Putamen (tissue), 1 donor: ENCODE data around the gene SLC24A3.

ENCODE experiments used
- DNase-seq: peaks from one replicate; pipeline ENCODE4 v3.0.0-alpha.2; 2016; ENCODE audit warnings: low spot score

Gene SLC24A3

DNA sequence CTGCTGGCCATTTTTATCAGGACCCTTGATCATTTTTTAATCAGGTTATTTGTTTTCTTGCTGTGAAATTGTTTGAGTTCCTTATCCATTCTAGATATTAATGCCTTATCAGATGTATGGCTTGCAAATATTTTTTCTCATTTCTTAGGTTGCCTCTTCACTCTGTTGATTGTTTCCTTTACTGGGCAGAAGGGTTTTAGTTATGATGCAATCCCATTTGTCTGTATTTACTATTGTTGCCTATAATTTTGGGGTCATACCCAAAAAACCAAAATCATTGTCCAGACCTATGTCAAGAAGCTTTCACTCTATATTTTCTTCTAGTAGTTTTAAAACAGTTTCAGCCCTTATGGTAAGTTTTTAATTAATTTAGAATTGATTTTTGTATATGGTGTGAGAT lies 172.5 kb downstream of the SLC24A3 start:
- no peak for DNase-seq

DNA sequence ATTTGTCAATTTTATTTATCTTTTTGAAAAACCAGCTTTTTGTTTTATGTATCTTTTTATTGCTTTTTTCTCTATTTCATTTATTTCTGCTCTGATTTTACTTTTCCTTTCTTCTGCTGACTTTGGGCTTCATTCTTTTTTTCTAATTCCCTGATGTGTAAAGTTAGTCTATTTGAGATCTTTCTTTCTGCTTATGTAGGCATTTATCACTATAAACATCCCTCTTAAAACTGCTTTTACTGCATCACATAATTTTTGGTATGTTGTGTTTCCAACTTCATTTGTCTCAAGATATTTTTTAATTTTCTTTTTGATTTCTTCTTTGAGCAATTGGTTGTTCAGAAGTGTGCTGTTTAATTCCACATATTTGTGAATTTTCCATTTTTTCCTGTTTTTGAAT lies 174.8 kb downstream of the SLC24A3 start:
- no peak for DNase-seq

DNA sequence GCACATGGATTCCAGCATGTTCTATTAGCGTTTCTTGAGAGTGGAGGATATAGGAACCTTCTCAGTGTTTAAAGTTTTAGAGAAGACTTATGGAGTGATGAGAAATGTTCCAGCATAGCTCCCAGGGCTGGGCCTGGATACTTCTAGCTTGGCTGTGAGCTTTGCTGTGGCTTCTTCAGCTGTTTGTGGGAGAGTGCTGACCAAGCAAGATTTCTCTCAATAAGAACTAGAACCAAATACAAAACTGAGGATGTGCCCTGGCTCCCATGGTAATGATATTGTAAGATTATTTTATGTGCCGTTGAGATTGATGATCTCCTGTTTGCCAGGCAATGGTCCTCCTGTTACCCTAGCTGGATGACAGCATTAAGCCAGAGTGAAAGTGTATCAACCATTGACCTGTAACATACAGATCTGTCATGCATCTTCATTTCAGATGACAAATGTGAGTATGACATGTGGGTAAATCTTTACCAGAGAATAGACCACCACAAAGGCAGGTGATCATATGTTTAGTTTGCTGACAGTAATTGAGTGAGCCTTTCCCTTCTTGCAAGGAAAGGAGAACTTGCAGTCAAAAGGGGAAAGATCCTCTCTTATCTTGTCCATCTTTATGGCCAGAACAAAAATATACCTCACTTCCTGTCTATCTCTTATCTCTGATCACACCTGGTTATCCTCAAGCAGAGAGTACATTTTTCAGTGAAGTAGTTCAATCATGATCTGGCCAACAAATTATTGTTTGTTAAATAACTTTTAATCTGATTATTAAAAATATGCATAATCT lies 180.1 kb downstream of the SLC24A3 start:
- no peak for DNase-seq

DNA sequence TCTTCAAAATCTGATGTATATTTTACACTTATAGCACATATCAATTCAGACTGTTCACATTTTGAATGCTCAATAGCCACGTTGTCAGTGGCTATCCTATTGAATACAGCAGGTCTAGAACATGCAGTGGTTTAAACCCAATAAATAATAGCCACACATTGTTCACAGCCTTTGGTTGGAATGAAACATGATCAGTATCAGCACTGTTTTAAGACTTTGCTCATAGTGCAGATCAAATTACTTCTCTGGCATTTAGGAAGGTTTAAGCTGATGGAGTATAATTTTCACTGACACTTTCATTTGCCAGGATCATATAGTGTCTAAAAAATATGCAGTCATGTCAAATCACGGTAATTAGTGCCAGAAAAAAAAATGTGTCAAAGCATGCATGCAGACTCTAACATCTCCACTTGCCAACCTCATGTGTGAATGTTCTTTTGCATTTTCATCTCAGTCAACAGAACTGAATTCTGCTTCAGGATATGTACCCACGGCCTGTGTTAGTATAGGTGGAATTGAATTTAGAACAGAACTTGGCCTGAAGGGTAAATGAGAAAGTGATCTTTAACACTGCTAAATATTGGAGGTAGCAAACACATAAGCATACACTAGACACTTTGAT lies 184.1 kb downstream of the SLC24A3 start:
- no peak for DNase-seq

DNA sequence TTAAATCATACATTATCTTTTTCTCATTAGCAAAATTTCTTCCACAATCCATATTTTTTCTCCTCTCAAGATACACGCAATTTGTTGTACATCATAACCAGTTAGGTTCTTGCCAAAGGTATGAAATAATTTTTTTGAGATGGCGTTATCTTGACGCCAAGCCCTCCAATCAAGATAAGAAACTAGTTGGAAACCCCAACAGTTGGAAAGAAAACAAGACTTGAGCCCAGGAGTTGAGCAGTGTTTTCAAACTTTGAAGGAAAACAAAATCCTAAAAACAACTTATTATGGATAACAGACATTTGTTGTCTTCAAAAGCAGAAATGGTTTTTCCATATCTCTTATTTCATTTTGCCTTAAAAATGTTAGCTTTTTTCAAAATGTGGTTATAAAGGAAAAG lies 184.8 kb downstream of the SLC24A3 start:
- no peak for DNase-seq

DNA sequence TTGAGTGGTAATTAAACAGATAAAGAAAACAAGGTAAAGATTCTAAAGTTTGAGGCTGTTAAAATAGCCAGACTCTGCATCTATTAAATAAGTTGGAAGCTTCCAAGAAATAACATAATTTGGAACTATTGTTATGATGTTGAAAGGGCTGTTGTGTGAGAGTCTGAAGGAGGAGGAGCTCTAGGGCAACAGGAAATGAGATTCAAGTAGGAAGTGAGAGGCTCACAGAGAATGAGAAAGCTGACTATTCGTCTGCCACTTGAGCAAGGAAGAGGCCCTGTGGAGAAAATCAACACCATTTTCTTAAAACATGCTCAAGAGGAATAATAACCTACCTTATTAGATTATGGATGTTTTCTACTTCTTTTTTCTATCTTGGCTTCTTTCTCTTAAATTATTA lies 185.2 kb downstream of the SLC24A3 start:
- DNase-seq = no peak

DNA sequence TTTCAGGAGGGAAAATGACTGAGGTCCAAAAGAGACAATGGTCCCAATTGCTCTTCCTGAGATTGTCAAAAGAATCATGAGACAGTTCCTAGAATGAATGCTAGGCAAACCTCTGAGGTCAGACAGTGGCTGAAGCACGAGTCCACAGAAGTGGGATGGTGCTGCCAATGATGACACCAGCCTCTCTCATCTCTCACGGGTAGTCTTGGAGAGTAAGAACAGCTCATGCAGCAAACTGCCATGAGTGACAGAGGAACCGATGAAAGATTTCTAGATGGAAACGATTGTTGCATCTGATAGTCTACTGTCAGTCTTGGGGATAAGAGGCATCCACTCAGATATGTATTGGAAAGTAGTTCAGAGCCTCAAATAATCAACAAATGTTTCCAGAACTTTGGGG lies 188.7 kb downstream of the SLC24A3 start:
- DNase-seq = no peak

DNA sequence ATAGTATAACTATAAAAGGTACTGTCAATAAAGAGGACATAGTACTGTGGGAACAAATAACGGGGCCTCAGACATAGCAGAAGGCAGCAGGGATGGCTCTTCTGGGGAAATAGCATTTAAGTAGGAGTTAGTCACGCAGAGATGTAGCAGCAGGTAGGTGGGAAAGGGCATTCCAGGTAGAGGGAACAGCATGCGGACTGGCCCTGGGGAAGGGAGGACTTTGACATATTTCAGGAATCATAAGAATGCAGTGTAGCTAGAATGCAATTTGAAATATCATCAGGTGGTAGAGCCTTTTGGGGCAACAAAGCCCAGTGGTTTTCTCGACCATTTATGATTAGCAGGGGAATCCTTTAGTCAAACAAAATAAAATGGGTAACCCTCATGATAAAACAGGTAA lies 191.1 kb downstream of the SLC24A3 start:
- DNase-seq = no peak

DNA sequence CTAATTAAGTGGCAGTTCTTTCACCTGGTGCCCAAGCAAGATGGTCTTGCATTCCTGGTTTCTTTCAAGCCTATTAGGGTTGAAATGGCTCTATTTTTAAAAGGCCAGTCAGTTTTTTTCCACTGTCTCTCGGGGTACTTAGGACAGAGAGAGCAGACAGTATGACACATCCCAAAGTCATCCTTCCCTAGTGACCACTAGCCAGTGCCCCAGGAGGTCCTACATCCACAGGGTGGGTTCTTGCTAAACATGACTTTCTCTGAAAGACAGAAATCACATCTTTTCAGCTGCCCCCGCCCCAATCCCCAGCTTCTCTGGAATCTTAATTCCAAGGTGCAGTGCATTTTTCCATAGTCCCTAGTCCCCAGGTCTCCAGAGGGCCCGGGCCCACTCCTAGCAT lies 192.4 kb downstream of the SLC24A3 start:
- DNase-seq = no peak

DNA sequence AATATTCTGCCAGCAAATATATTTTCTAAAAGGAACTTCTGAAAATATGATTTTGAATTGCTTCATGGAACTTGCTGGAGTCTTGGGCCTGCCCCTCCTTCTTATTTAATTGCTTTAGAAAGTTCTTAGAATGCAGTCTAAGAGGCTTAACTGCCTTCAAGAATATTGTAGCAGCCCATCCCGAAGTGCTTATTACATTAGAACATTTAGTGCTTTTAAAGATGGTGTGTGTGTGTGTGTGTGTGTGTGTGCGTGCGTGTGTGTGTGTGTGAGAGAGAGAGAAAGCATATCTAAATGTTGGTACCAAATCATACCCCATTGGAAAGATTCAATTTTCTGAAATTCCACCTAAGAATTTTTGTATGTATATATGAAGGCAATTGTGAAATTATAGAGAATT lies 193.5 kb downstream of the SLC24A3 start:
- DNase-seq = no peak

DNA sequence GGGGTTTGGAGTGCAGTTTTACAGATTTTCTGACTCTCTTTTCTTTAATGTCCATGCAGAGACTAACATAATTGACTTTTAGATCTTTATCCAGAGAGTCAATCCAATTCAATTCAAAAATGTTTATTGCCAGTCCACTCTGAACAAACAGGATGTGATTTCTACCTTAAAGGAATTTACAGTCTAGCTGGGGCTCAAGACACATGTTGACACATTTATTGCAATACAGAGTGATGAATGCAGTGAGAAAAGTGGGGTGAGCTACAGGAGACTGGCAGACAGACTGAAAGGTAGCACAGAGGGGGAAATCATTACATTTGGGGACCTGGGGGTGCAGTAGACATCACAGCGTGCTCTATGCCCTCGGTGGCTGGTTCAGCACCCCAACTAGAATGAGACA lies 193.9 kb downstream of the SLC24A3 start:
- no peak for DNase-seq

DNA sequence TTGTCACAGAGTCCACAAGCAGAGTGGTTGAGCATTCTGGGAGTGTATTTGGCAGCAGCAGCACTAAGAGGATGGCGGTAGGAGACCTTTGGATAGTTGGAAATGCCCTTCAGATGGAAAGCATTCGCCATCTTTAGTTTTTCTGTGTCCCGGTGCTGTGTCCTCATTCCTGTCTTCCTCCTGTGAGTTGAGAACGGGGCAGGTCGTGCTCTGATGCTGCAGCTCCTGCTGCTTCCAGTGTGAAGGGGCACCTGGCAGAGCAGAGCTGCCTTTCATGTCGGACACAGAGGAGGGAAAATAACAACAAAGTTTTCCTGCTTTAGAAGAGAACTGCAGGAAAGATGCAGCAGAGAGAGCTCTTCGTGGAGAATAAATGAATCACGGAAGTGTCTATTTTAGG lies 194.8 kb downstream of the SLC24A3 start:
- DNase-seq = no peak

DNA sequence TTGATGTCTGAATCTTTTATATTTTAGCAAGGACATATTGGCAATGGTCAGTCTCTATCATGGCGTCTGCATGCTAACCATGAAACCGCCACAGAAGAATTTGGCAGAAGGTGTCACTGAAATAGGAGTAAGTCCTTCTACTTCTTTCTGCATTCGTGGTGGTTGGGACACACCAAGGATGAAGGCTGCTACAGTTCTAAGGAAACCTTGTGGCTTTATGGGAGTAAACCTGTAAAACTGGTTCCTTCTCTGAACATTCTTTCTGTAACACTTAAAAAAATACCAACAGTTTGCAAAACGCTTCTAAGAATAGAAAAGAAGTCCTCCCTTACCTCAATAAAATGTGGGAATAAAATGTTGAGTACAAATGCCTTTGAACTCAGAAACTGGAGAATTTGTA lies 195.3 kb downstream of the SLC24A3 start:
- DNase-seq = no peak

DNA sequence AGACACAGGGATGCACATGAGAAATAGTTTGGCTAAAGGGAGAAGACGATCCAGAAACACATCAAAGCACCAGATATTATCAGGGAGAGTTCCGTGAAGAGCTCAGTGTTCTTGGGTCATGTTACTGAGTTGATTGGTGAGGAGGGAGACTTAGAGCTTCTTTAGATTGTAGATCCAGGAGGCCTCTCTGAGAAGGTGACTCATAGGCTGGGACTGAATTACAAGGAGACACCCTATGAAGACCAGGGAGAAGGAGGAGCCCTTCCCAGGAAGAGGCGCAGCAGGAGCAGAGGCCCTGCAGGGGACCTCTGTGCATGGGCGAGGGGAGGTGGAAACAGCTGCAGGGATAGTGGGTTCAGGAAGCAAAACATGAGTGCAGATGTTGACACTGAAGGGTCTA lies 196.5 kb downstream of the SLC24A3 start:
- no peak for DNase-seq

DNA sequence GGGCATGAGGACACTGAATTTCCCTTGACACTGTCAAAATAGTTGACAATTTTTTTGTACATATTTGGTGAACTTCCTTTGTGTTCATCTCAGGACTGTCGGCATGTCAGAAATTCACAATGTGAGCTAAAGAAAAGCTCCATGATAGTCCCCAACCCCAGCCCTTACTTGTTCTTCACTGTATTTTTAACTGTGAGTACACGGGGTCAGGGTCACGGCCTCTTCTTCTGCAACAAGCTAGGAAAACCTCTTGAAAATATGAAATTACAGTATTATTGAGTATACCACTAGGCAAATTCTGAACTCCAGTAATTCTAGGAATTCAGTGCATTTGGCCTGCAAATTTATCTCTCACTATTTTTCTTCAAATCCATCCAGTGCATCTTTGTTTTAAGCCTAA lies 199.4 kb downstream of the SLC24A3 start:
- no peak for DNase-seq

DNA sequence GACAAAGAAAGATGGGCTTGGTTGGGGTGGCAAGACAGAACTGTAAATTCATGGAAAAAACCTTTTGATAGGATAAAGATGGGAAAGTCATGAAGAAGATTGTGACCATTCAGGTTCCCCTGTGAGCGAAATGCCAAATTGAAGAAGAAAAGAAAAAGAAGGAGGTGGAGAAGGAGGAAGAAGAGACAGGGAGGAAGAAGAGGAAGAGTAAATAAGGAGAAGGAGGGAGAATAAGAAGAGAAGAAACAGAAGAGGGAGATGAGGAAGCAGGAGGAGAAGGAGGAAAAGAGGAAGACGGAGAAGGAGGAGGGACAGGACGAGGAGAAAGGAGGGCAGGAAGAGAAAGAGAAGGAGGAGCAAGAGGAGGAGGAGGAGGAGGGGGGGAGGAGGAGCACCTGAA lies 199.8 kb downstream of the SLC24A3 start:
- DNase-seq = no peak

DNA sequence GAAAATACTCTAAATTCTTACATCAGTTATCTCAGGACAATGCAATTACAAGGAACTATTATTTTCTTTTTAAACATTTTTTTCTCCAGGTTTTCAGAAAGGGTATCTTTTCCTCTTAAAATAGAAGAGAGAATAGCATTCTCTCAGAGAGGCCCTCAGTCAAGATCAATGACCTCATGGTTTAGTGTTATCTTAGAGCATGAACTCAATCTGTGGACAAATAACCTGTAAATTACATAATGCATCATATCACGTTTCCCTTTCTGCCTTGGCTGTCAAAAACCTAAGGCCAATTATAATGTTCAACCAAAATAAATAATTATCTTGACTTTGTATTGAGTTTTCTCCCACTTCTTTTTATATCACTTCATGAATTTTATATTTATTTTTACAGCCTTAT lies 202.2 kb downstream of the SLC24A3 start:
- no peak for DNase-seq

DNA sequence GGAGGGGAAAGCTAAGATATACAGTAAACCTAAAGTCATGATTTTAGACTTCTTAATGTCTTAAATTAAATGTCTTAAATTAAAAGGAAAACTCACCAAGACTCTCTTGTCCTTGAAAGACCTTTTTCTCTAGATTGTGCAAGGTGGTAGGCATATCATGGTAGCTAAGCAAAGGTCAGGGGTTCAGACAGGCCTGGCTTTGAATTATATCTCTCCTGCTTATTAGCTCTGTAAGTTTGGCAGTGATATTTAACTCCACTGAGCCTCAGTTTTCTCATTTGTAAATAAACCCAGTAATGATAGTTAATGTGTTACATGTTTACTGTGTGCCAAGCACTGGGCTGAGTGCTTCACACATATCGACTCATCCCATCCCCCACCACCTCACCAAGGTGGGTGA lies 203.3 kb downstream of the SLC24A3 start:
- no peak for DNase-seq

DNA sequence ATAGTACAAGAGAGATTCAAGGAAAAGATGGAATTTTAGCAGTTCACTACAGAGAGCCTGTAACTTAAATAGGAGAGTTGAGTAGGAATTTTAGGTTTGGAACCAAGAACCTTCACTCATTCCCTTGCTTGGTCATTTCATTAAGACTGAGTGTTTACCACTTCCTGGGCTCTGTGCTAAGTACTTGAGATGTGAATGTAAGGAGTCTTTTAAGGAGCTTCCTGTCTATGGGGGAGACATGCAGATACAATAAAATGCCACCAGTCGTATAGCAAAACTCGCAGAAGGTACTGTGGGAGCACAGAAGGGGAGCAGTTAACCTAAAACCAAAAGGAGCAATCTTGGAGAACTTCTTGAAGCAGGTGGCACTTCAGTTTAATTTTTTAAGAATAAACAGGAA lies 204.2 kb downstream of the SLC24A3 start:
- no peak for DNase-seq

DNA sequence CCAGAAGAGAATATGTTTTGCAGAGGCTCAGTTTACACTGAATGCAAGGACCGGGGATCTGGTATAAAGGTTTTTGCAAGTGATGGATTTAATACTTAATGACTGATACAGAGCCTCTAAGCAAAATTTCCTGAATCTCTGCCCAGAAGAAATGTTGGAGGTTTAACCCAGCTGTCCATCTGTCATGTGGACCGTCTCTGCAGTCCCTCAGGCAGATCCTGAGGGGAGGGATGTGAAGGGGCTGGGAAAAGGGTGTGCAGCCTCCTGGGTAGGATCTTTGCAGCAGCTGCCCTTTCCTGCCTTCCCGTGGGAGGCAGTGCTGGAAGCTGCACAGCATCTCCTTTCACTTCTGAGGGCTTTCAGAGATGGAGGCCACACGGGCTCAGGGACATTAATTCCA lies 207.0 kb downstream of the SLC24A3 start:
- DNase-seq = no peak

DNA sequence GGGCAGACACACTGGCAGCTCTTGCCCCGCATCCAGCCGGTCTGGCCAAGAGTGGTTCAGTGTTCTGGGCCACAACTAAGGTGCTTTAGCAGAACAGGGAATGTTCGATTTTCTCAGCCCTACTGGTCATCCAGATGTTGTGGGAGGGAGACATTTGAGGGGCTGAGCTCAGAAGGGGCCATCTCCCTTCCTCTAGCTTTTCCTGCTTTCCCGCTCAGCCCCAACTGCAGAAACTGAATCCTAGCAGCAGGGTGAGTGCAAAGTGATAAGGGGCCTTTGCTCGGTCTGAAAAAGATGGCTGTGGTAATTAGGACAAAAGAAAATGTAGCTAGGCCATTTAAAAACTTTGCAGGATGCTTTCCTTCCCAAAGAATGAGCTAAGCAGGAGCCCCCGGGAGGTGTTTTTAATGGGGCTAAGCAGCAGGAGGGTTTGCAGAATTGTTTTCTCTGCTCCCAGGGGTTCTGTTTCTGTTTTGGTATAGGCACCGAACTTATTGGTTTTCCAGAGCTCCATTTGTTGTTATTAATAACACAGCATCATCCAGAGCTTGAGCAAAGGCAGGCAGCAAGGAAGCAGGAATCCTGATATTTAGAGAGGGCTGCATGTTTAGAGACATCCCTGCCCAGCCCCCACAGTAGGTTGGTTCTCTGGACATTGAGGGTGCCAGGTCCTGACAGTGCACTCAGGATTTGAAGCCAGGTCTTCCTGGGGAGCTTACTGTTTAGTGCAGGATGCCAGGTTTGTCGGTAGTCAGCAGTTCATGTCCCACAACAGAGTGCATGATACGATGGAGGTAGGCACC lies 210.9 kb downstream of the SLC24A3 start:
- DNase-seq = no peak

DNA sequence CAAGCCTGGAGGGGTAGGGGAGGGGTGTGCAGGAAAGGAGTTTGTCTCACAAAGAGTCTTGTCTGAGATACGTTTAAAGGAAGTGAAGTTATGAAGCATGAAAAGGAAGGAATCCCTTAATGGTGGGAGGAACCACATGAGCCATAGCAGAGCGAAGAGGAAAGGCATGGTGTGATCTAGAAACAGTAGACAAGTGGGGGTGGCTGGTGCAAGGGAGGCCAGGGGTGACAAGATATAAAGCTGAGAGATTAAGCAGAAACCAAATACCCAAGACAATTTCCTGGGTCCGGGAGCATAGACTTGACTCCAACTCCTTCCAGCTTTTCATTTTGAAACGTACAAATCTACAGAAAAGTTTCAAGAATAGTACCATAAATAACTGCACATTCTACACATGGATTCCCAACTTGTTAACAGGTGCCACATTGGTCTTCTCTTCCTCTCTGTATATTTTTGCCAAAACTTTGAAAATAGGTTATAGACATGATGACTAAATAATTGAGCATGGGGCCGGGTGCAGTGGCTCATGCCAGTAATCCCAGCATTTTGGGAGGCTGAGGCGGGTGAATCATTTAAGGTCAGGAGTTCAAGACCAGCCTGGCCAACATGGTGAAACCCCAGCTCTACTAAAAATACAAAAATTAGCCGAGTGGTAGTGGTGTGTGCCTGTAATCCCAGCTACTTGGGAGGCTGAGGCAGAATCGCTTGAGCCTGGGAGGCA lies 211.6 kb downstream of the SLC24A3 start:
- no peak for DNase-seq

DNA sequence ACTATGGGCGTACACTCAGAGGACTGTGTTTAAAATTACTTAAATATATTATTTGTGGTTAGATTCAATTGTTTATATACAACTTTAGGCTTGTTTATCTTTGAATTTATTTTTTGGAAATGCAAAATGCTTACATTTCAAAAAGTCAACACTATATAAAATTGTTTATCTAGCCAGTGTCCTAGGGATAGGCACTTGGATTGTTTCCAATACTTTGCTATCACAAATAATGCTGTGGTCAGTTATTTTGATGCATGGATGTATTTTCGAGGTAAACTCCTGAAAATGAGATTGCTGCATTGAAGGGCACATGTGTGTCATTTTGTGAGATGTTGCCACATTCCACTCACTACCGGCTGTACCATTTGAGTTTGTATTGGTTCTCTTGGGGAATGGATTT lies 213.9 kb downstream of the SLC24A3 start:
- no peak for DNase-seq
